Colonic mucosa (tissue), 4 donors: ENCODE data around the gene PACS1. TPM values are rescaled to one million over a fixed set of nuclear protein-coding genes. Genes with fewer than 3 reads are reported as not detected.
A peak's percentile ranks its signal among the peaks of the same experiment; 100 is the strongest.

ENCODE experiments used
- DNase-seq: peaks from one replicate; pipeline ENCODE4 v3.0.0-alpha.2; 2020
- H3K27ac ChIP-seq: fragments of 200-600 bp; one replicate; pipeline ENCODE4 v1.8.0; 2021
- H3K27me3 ChIP-seq: fragments of 200-600 bp; one replicate; pipeline ENCODE4 v1.8.0; 2021
- H3K36me3 ChIP-seq: fragments of 200-600 bp; one replicate; pipeline ENCODE4 v1.8.0; 2021
- H3K4me1 ChIP-seq: fragments of 200-600 bp; one replicate; pipeline ENCODE4 v1.8.0; 2021; ENCODE audit warnings: mild to moderate bottlenecking
- H3K4me3 ChIP-seq: fragments of 200-600 bp; one replicate; pipeline ENCODE4 v1.8.0; 2021
- H3K9ac ChIP-seq, 2 donors: one replicate each; pipeline ENCODE4 v1.7.0; 2013; ENCODE audit warnings: control low read depth in 2 of 2, low read depth in 2 of 2, low read length in 2 of 2
- H3K9me3 ChIP-seq: fragments of 200-600 bp; one replicate; pipeline ENCODE4 v1.8.0; 2021
- intact Hi-C: fragments of 100-400 bp; cut with DNase I; formaldehyde crosslinking; loops from one replicate; pipeline ENCODE4 v1.14.1; 2022
- total RNA-seq, 2 donors: library from RNA; stranded (reverse); fragmentation: NEBNext Ultra II Directional in 1 of 2; extraction: Animal tissue kit (Norgen Biotek cat#: 25700) in 1 of 2; gene quantifications; one replicate each; pipeline ENCODE4 v1.2.1, GENCODE V29; 2021
- TF ChIP-seq, protein P1 (sequence below): fragments of 200-600 bp; IDR thresholded peaks from one replicate; pipeline ENCODE4 v1.8.0; 2022; ENCODE audit warnings: antibody characterized with exemption, mild to moderate bottlenecking
- donor health status: healthy.
- donor health status: DM: no; HTN: no; CAD: no.
- donor health status: DM: no; HTN: no; CAD: no.

Gene PACS1
- total RNA-seq, 2 donors from 2014 or later, result 10.1 to 20.9 TPM

DNA sequence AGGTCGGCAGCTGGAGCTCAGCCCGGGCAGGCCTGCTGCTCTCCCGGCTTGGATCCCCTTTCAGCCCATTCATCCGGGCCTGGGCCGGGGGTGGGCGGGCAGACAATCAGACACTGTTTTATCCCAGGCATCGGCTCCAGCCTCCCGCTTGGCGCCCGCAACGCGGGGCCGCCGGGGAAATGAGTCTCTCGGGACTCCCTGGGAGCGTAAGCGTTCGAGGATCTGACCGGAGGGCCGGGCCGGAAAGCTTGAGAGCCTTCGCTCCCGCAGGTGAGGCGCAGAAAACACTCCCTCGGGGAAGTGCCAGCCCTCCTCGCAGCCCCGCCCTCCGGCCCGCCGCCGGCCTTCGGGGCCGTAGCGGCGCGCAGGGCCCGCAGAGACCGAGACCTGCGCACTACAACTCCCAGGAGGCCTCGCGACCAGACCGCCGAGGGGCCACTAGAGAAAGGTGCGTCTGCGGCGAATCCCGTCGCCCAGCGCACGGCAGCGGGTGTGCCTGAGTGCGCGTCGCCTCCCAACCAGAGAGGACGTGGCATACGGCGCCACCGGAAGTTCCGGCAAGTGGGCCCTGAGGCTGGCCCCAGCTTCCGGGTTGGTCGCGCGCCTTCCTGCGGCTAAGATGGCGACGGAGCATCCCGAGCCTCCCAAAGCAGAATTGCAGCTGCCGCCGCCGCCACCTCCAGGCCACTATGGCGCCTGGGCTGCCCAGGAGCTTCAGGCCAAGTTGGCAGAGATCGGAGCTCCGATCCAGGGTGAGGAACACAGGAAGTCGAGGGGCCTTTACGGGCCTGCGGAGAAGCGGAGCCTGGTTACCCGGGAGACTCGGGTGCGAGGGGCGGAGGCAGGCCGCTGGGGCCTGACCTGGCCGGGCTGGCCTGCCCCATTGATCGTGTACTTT, 18.1 kb upstream of the PACS1 start, which contains the start of gene SF3B2:
Gene SF3B2 (plus strand): TSS at position 599 of the 898 bp plus-strand sequence. CDS start 21 bp downstream, at position 620.
- intact Hi-C loops, result no loop called here
- peak within 1 kb of the TSS; percentile 98 for H3K4me3 ChIP-seq
- peak; percentile 98 for DNase-seq
- H3K9me3 ChIP-seq, result no peaks in the 10 kb centered on the region
- no peaks in the 10 kb centered on the region for H3K27me3 ChIP-seq
- H3K36me3 ChIP-seq, result peaks cover 19% of the 10 kb centered on the region
- TF ChIP-seq, protein P1, sequence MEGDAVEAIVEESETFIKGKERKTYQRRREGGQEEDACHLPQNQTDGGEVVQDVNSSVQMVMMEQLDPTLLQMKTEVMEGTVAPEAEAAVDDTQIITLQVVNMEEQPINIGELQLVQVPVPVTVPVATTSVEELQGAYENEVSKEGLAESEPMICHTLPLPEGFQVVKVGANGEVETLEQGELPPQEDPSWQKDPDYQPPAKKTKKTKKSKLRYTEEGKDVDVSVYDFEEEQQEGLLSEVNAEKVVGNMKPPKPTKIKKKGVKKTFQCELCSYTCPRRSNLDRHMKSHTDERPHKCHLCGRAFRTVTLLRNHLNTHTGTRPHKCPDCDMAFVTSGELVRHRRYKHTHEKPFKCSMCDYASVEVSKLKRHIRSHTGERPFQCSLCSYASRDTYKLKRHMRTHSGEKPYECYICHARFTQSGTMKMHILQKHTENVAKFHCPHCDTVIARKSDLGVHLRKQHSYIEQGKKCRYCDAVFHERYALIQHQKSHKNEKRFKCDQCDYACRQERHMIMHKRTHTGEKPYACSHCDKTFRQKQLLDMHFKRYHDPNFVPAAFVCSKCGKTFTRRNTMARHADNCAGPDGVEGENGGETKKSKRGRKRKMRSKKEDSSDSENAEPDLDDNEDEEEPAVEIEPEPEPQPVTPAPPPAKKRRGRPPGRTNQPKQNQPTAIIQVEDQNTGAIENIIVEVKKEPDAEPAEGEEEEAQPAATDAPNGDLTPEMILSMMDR, result no peak
- H3K4me1 ChIP-seq, result peaks cover 5% of the 10 kb centered on the region
- peak within 1 kb of the TSS; percentile 95 for H3K27ac ChIP-seq
- peak within 1 kb of the TSS; percentile 96 to 99 for H3K9ac ChIP-seq

DNA sequence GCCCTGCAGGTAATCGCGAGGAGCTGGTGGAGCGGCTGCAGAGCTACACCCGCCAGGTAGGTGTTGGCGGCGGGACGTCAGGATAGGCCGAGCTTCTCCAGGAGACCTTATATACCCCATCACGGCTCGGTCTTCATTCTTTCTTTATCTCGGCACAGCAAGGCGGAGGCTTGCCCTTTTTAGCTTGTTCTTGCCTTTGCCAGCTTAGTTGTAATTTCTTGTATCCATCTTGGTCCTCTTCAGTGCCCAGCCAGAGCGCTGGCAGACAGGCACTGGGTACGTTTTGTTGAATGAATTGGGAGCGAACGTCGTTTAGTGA, 17.4 kb upstream of the PACS1 start:
- peak overlapping the region; percentile 96 to 99 for H3K9ac ChIP-seq
- H3K27ac ChIP-seq, result peak overlapping the region; percentile 95
- no peak for DNase-seq
- TF ChIP-seq, protein P1, result no peak
- peak overlapping the region; percentile 98 for H3K4me3 ChIP-seq
- no peaks in the 10 kb centered on the region for H3K27me3 ChIP-seq
- peaks cover 5% of the 10 kb centered on the region for H3K4me1 ChIP-seq
- intact Hi-C loops, result no loop called here
- H3K36me3 ChIP-seq, result peaks cover 22% of the 10 kb centered on the region
- H3K9me3 ChIP-seq, result no peaks in the 10 kb centered on the region

DNA sequence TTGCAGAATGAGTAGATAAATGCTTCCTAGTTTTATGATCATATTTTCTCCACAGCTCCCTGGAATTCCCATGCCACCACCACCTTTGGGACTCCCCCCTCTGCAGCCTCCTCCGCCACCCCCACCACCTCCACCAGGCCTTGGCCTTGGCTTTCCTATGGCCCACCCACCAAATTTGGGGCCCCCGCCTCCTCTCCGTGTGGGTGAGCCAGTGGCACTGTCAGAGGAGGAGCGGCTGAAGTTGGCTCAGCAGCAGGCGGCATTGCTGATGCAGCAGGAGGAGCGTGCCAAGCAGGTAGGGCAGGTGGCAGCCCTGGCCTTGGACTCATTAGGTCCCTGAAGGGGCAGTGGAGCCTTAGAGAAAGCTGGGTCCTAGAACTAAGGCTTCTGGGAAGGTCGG, 15.1 kb upstream of the PACS1 start:
- no peaks in the 10 kb centered on the region for H3K27me3 ChIP-seq

GRCh38 chr11:66056501-66056900, 13.6 kb upstream of the PACS1 start:
- Histone ChIP-seq H3K36me3 (peaks cover 40% of the 10 kb centered on the region), H3K4me1 (no peaks in the 10 kb centered on the region)
- DNase-seq, result no peak

More for the DNA sequence above, 15.1 kb upstream of the PACS1 start:
- intact Hi-C loops, result no loop called here
- TF ChIP-seq, protein P1, result no peak
- DNase-seq, result no peak
- peaks cover 34% of the 10 kb centered on the region for H3K36me3 ChIP-seq
- no peaks in the 10 kb centered on the region for H3K9me3 ChIP-seq
- H3K27ac ChIP-seq, result no peak overlapping the region
- no peak overlapping the region for H3K4me3 ChIP-seq
- H3K9ac ChIP-seq, result no peak overlapping the region
- peaks cover 5% of the 10 kb centered on the region for H3K4me1 ChIP-seq

GRCh38 chr11:66059966-66060680, 9.9 kb upstream of the PACS1 start:
- DNase-seq, result no peak
- no peaks in the 10 kb centered on the region for H3K9me3 ChIP-seq
- TF ChIP-seq, protein P1, result no peak
- H3K27ac ChIP-seq, result no peak overlapping the region
- H3K36me3 ChIP-seq, result peaks cover 52% of the 10 kb centered on the region
- H3K4me1 ChIP-seq, result no peaks in the 10 kb centered on the region
- no peaks in the 10 kb centered on the region for H3K27me3 ChIP-seq
- intact Hi-C loops, result no loop called here
- no peak overlapping the region for H3K4me3 ChIP-seq
- H3K9ac ChIP-seq, result no peak overlapping the region

More at GRCh38 chr11:66056501-66056900, 13.6 kb upstream of the PACS1 start:
- TF ChIP-seq, protein P1, result no peak
- Histone ChIP-seq H3K27me3 (no peaks in the 10 kb centered on the region), H3K9ac (no peak overlapping the region), H3K4me3 (no peak overlapping the region), H3K27ac (no peak overlapping the region), H3K9me3 (no peaks in the 10 kb centered on the region)
- intact Hi-C loops, result no loop called here
